Stomach (tissue), 4 donors: ENCODE results near the gene TOP3B.

Experiments used
- EP300 ChIP-seq: sonication (generic); formaldehyde crosslinking; IDR thresholded peaks from one replicate; pipeline ENCODE4 v1.6.1; 2017; ENCODE audit warnings: antibody characterized with exemption
- POLR2A ChIP-seq, 4 donors: fragments of 450-650 bp; IDR thresholded peaks; one replicate each; pipeline ENCODE4 v1.6.1; 2016; ENCODE audit warnings: antibody characterized with exemption in 4 of 4, control low read depth in 2 of 4, mild to moderate bottlenecking in 1 of 4, moderate library complexity in 1 of 4
- TF ChIP-seq, protein P1 (sequence below), 7 experiments: fragments of 450-650 bp in 4 of 7; fragments of 200-600 bp in 3 of 7; sonication (generic) in 3 of 7; IDR thresholded peaks; one replicate each; pipeline ENCODE4 v1.5.1; 2016 to 2019; ENCODE audit warnings: antibody characterized with exemption in 7 of 7, control low read depth in 2 of 7, mild to moderate bottlenecking in 1 of 7

- TF ChIP-seq, protein P1, sequence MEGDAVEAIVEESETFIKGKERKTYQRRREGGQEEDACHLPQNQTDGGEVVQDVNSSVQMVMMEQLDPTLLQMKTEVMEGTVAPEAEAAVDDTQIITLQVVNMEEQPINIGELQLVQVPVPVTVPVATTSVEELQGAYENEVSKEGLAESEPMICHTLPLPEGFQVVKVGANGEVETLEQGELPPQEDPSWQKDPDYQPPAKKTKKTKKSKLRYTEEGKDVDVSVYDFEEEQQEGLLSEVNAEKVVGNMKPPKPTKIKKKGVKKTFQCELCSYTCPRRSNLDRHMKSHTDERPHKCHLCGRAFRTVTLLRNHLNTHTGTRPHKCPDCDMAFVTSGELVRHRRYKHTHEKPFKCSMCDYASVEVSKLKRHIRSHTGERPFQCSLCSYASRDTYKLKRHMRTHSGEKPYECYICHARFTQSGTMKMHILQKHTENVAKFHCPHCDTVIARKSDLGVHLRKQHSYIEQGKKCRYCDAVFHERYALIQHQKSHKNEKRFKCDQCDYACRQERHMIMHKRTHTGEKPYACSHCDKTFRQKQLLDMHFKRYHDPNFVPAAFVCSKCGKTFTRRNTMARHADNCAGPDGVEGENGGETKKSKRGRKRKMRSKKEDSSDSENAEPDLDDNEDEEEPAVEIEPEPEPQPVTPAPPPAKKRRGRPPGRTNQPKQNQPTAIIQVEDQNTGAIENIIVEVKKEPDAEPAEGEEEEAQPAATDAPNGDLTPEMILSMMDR (IDR thresholded peaks at IDR 0.05): no peak
- no peak for TF ChIP-seq POLR2A (IDR thresholded peaks at IDR 0.05)
- TF ChIP-seq EP300: no peak
Measured at GRCh38 chr22:21981874-21982273, 713 bp downstream of the TOP3B start.
